ENCODE measurements around the gene TFB1M.
A peak's percentile ranks its signal among the peaks of the same experiment; 100 is the strongest.

Gene TFB1M

GRCh38 chr6:155330133-155330734 lies 15.9 kb upstream of the TFB1M start:
- no peak overlapping the region for H3K4me3 ChIP-seq (ENCODE audit: low read depth in 1 of 2, low read length in 2 of 2)

GRCh38 chr6:155329460-155330132 lies 15.3 kb upstream of the TFB1M start:
- Histone ChIP-seq H3K27me3 (ENCODE audit: control insufficient read depth in 1 of 2, insufficient read depth in 2 of 2, low read length in 2 of 2) (no peaks in the 10 kb centered on the region), H3K4me3 (ENCODE audit: low read depth in 1 of 2, low read length in 2 of 2) (no peak overlapping the region), H3K27ac (ENCODE audit: low read depth, low read length) (no peak overlapping the region), H3K4me1 (ENCODE audit: control insufficient read depth in 1 of 2, insufficient read depth in 2 of 2, low read length in 2 of 2) (peaks cover 6 to 8% of the 10 kb centered on the region in 2 donors), H3K36me3 (ENCODE audit: control insufficient read depth in 1 of 2, insufficient read depth in 2 of 2, low read length in 2 of 2) (no peaks in the 10 kb centered on the region), H3K9ac (ENCODE audit: low read depth in 1 of 2, low read length in 2 of 2) (no peak overlapping the region), H3K9me3 (ENCODE audit: control insufficient read depth in 1 of 2, low read length in 2 of 2) (no peaks in the 10 kb centered on the region)

More at GRCh38 chr6:155330133-155330734, 15.9 kb upstream of the TFB1M start:
- Histone ChIP-seq H3K36me3 (ENCODE audit: control insufficient read depth in 1 of 2, insufficient read depth in 2 of 2, low read length in 2 of 2) (no peaks in the 10 kb centered on the region), H3K9me3 (ENCODE audit: control insufficient read depth in 1 of 2, low read length in 2 of 2) (no peaks in the 10 kb centered on the region), H3K27ac (ENCODE audit: low read depth, low read length) (no peak overlapping the region), H3K27me3 (ENCODE audit: control insufficient read depth in 1 of 2, insufficient read depth in 2 of 2, low read length in 2 of 2) (no peaks in the 10 kb centered on the region), H3K4me1 (ENCODE audit: control insufficient read depth in 1 of 2, insufficient read depth in 2 of 2, low read length in 2 of 2) (peaks cover 6 to 8% of the 10 kb centered on the region in 2 donors), H3K9ac (ENCODE audit: low read depth in 1 of 2, low read length in 2 of 2) (no peak overlapping the region)

- Histone ChIP-seq H3K4me3 (ENCODE audit: low read depth in 1 of 2, low read length in 2 of 2) (no peak overlapping the region), H3K9me3 (ENCODE audit: control insufficient read depth in 1 of 2, low read length in 2 of 2) (no peaks in the 10 kb centered on the region), H3K27me3 (ENCODE audit: control insufficient read depth in 1 of 2, insufficient read depth in 2 of 2, low read length in 2 of 2) (no peaks in the 10 kb centered on the region), H3K27ac (ENCODE audit: low read depth, low read length) (no peak overlapping the region), H3K36me3 (ENCODE audit: control insufficient read depth in 1 of 2, insufficient read depth in 2 of 2, low read length in 2 of 2) (no peaks in the 10 kb centered on the region), H3K9ac (ENCODE audit: low read depth in 1 of 2, low read length in 2 of 2) (peak overlapping the region in 1 of 2 donors; percentile 0), H3K4me1 (ENCODE audit: control insufficient read depth in 1 of 2, insufficient read depth in 2 of 2, low read length in 2 of 2) (peaks cover 6 to 8% of the 10 kb centered on the region in 2 donors)
Measured at GRCh38 chr6:155328539-155329459, 14.5 kb upstream of the TFB1M start.

- no peaks in the 10 kb centered on the region for H3K9me3 ChIP-seq (ENCODE audit: control insufficient read depth in 1 of 2, low read length in 2 of 2)
- peaks cover 6 to 8% of the 10 kb centered on the region in 2 donors for H3K4me1 ChIP-seq (ENCODE audit: control insufficient read depth in 1 of 2, insufficient read depth in 2 of 2, low read length in 2 of 2)
- peak overlapping the region in 1 of 2 donors; percentile 0 for H3K9ac ChIP-seq (ENCODE audit: low read depth in 1 of 2, low read length in 2 of 2)
Measured at GRCh38 chr6:155328074-155328538, 13.8 kb upstream of the TFB1M start.

GRCh38 chr6:155327326-155328073 lies 13.2 kb upstream of the TFB1M start:
- H3K27me3 ChIP-seq (ENCODE audit: control insufficient read depth in 1 of 2, insufficient read depth in 2 of 2, low read length in 2 of 2): no peaks in the 10 kb centered on the region
- no peaks in the 10 kb centered on the region for H3K9me3 ChIP-seq (ENCODE audit: control insufficient read depth in 1 of 2, low read length in 2 of 2)
- no peak overlapping the region for H3K27ac ChIP-seq (ENCODE audit: low read depth, low read length)
- peak overlapping the region in 1 of 2 donors; percentile 0 for H3K9ac ChIP-seq (ENCODE audit: low read depth in 1 of 2, low read length in 2 of 2)
- no peak overlapping the region for H3K4me3 ChIP-seq (ENCODE audit: low read depth in 1 of 2, low read length in 2 of 2)
- no peaks in the 10 kb centered on the region for H3K36me3 ChIP-seq (ENCODE audit: control insufficient read depth in 1 of 2, insufficient read depth in 2 of 2, low read length in 2 of 2)
- peaks cover 6 to 8% of the 10 kb centered on the region in 2 donors for H3K4me1 ChIP-seq (ENCODE audit: control insufficient read depth in 1 of 2, insufficient read depth in 2 of 2, low read length in 2 of 2)

More at GRCh38 chr6:155328074-155328538, 13.8 kb upstream of the TFB1M start:
- no peak overlapping the region for H3K4me3 ChIP-seq (ENCODE audit: low read depth in 1 of 2, low read length in 2 of 2)
- H3K27me3 ChIP-seq (ENCODE audit: control insufficient read depth in 1 of 2, insufficient read depth in 2 of 2, low read length in 2 of 2): no peaks in the 10 kb centered on the region
- no peak overlapping the region for H3K27ac ChIP-seq (ENCODE audit: low read depth, low read length)
- no peaks in the 10 kb centered on the region for H3K36me3 ChIP-seq (ENCODE audit: control insufficient read depth in 1 of 2, insufficient read depth in 2 of 2, low read length in 2 of 2)

GRCh38 chr6:155325700-155326516 lies 11.6 kb upstream of the TFB1M start:
- Histone ChIP-seq H3K9me3 (ENCODE audit: control insufficient read depth in 1 of 2, low read length in 2 of 2) (no peaks in the 10 kb centered on the region), H3K36me3 (ENCODE audit: control insufficient read depth in 1 of 2, insufficient read depth in 2 of 2, low read length in 2 of 2) (no peaks in the 10 kb centered on the region), H3K27me3 (ENCODE audit: control insufficient read depth in 1 of 2, insufficient read depth in 2 of 2, low read length in 2 of 2) (no peaks in the 10 kb centered on the region), H3K9ac (ENCODE audit: low read depth in 1 of 2, low read length in 2 of 2) (no peak overlapping the region), H3K4me3 (ENCODE audit: low read depth in 1 of 2, low read length in 2 of 2) (no peak overlapping the region), H3K27ac (ENCODE audit: low read depth, low read length) (no peak overlapping the region), H3K4me1 (ENCODE audit: control insufficient read depth in 1 of 2, insufficient read depth in 2 of 2, low read length in 2 of 2) (peaks cover 6 to 8% of the 10 kb centered on the region in 2 donors)

- Histone ChIP-seq H3K9ac (ENCODE audit: low read depth in 1 of 2, low read length in 2 of 2) (no peak overlapping the region), H3K36me3 (ENCODE audit: control insufficient read depth in 1 of 2, insufficient read depth in 2 of 2, low read length in 2 of 2) (no peaks in the 10 kb centered on the region), H3K9me3 (ENCODE audit: control insufficient read depth in 1 of 2, low read length in 2 of 2) (no peaks in the 10 kb centered on the region), H3K27me3 (ENCODE audit: control insufficient read depth in 1 of 2, insufficient read depth in 2 of 2, low read length in 2 of 2) (no peaks in the 10 kb centered on the region), H3K4me1 (ENCODE audit: control insufficient read depth in 1 of 2, insufficient read depth in 2 of 2, low read length in 2 of 2) (peaks cover 6 to 8% of the 10 kb centered on the region in 2 donors), H3K27ac (ENCODE audit: low read depth, low read length) (no peak overlapping the region), H3K4me3 (ENCODE audit: low read depth in 1 of 2, low read length in 2 of 2) (no peak overlapping the region)
Measured at GRCh38 chr6:155324993-155325392, 10.7 kb upstream of the TFB1M start.

- peaks cover 6 to 8% of the 10 kb centered on the region in 2 donors for H3K4me1 ChIP-seq (ENCODE audit: control insufficient read depth in 1 of 2, insufficient read depth in 2 of 2, low read length in 2 of 2)
- no peaks in the 10 kb centered on the region for H3K27me3 ChIP-seq (ENCODE audit: control insufficient read depth in 1 of 2, insufficient read depth in 2 of 2, low read length in 2 of 2)
- no peaks in the 10 kb centered on the region for H3K36me3 ChIP-seq (ENCODE audit: control insufficient read depth in 1 of 2, insufficient read depth in 2 of 2, low read length in 2 of 2)
- no peak overlapping the region for H3K9ac ChIP-seq (ENCODE audit: low read depth in 1 of 2, low read length in 2 of 2)
- no peaks in the 10 kb centered on the region for H3K9me3 ChIP-seq (ENCODE audit: control insufficient read depth in 1 of 2, low read length in 2 of 2)
- no peak overlapping the region for H3K27ac ChIP-seq (ENCODE audit: low read depth, low read length)
- no peak overlapping the region for H3K4me3 ChIP-seq (ENCODE audit: low read depth in 1 of 2, low read length in 2 of 2)
Measured at GRCh38 chr6:155324172-155324571, 9.9 kb upstream of the TFB1M start.

GRCh38 chr6:155319902-155320301 lies 5.6 kb upstream of the TFB1M start:
- Histone ChIP-seq H3K9me3 (ENCODE audit: control insufficient read depth in 1 of 2, low read length in 2 of 2) (no peaks in the 10 kb centered on the region), H3K9ac (ENCODE audit: low read depth in 1 of 2, low read length in 2 of 2) (no peak overlapping the region), H3K27me3 (ENCODE audit: control insufficient read depth in 1 of 2, insufficient read depth in 2 of 2, low read length in 2 of 2) (no peaks in the 10 kb centered on the region), H3K27ac (ENCODE audit: low read depth, low read length) (no peak overlapping the region), H3K36me3 (ENCODE audit: control insufficient read depth in 1 of 2, insufficient read depth in 2 of 2, low read length in 2 of 2) (no peaks in the 10 kb centered on the region), H3K4me3 (ENCODE audit: low read depth in 1 of 2, low read length in 2 of 2) (no peak overlapping the region), H3K4me1 (ENCODE audit: control insufficient read depth in 1 of 2, insufficient read depth in 2 of 2, low read length in 2 of 2) (peaks cover 4% of the 10 kb centered on the region in 2 donors)
